GM12892 (cell line): ENCODE results near the gene DLG5.

Experiments
- POLR2A ChIP-seq: IDR thresholded peaks from 2 replicates; pipeline ENCODE4 v1.6.1; 2011; ENCODE audit warnings: low read depth, low read length, control low read depth
- POLR2AphosphoS5 ChIP-seq: IDR thresholded peaks from 2 replicates; pipeline ENCODE4 v1.6.1; 2011; ENCODE audit warnings: low read depth, low read length, control low read depth
- TAF1 ChIP-seq: IDR thresholded peaks from 2 replicates; pipeline ENCODE4 v1.6.1; 2011; ENCODE audit warnings: low read depth, mild to moderate bottlenecking, control low read depth, low read length, borderline replicate concordance

- no peak for TF ChIP-seq POLR2A
- TF ChIP-seq POLR2AphosphoS5, result no peak
- no peak for TF ChIP-seq TAF1
These were observed 47.5 kb downstream of the DLG5 start for GRCh38 chr10:77879065-77879464.
